ENCODE data around the gene CENPL. TPM values are rescaled to one million over a fixed set of nuclear protein-coding genes. Genes with fewer than 3 reads are reported as not detected.

Gene CENPL
- total RNA-seq, 1 donor from 2014 or later, result 24.8 TPM

DNA sequence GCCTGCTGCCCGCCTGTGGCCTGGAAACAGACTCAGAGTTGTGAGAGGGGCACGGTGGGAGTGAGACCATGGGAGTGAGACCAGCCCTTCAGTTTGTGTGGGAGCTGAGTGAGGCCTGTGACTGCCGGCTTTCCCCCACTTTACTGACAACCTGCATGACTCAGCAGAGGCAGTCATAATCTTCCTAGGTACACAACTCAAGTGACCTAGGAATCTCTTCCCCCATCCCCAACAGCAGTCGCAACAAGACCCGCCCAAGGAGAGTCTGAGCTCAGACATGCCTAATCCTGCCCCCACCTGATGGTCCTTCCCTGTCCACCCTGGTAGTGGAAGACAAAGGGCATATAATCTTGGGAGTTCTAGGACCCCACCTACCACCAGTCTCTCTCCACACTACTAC is 65.7 kb downstream of the CENPL start:
- no peaks in the 10 kb centered on the region for H3K27me3 Mint-ChIP-seq (ENCODE audit: low read depth)

GRCh38 chr1:173758110-173758509 is 66.6 kb downstream of the CENPL start:
- Mint-ChIP-seq H3K27ac (ENCODE audit: unreplicated experiment) (no peak overlapping the region), H3K36me3 (ENCODE audit: low read depth) (peaks cover 69% of the 10 kb centered on the region), H3K9me3 (peaks cover 25% of the 10 kb centered on the region), H3K4me3 (no peak overlapping the region), H3K4me1 (no peaks in the 10 kb centered on the region), H3K27me3 (ENCODE audit: low read depth) (no peaks in the 10 kb centered on the region)
- DNase-seq (ENCODE audit: low read depth, low spot score), result no peak
- no peak for TF ChIP-seq CTCF (conservative IDR thresholded peaks at IDR 0.05)

More for the DNA sequence above, 65.7 kb downstream of the CENPL start:
- no peak overlapping the region for H3K4me3 Mint-ChIP-seq
- no peaks in the 10 kb centered on the region for H3K4me1 Mint-ChIP-seq
- no peak for DNase-seq (ENCODE audit: low read depth, low spot score)
- H3K36me3 Mint-ChIP-seq (ENCODE audit: low read depth), result peaks cover 72% of the 10 kb centered on the region
- TF ChIP-seq CTCF (conservative IDR thresholded peaks at IDR 0.05), result no peak
- peak overlapping the region; percentile 8 for H3K27ac Mint-ChIP-seq (ENCODE audit: unreplicated experiment)
- H3K9me3 Mint-ChIP-seq, result peaks cover 32% of the 10 kb centered on the region

DNA sequence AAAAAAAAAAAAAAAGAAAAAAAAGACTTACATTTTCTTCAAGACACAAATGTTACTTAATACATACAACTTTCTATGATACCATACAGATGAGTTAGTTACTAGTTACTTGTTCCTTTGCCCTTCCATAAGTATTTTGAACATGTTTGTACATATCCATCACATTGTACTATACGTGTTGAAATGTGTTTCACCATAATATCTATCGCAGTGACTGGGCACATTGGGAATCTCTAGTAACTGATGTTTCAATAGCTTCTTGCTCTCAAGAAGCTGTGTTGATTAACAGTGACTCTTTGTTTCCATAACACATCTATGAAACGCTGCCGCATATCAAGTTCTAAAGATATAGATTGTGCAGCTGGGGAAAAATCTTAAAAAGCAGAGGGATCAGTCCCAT is 67.0 kb downstream of the CENPL start:
- Mint-ChIP-seq H3K9me3 (peaks cover 21% of the 10 kb centered on the region), H3K27me3 (ENCODE audit: low read depth) (no peaks in the 10 kb centered on the region), H3K4me3 (no peak overlapping the region), H3K4me1 (no peaks in the 10 kb centered on the region), H3K27ac (ENCODE audit: unreplicated experiment) (no peak overlapping the region), H3K36me3 (ENCODE audit: low read depth) (peaks cover 65% of the 10 kb centered on the region)
- DNase-seq (ENCODE audit: low read depth, low spot score), result no peak
- TF ChIP-seq CTCF (conservative IDR thresholded peaks at IDR 0.05), result no peak

DNA sequence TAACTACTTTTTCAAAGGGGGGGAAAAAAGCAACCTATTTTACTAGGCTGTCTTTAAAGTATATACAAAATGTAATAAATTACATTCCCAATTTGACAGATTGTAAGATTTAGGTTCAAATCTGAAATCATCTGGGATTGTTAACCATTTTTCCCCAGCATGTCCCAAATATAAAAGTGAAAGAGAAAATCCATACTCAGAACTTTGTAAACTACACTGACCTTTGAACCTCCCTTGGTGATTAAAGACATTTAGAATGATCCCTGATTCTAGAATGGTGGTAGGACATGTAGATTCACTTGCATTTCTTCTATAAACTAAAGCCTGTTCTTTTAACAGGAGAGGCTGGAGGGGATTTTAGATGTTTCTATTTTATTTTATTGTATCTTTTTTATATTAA is 70.9 kb downstream of the CENPL start:
- peaks cover 34% of the 10 kb centered on the region for H3K36me3 Mint-ChIP-seq (ENCODE audit: low read depth)
- DNase-seq (ENCODE audit: low read depth, low spot score), result no peak
- H3K4me1 Mint-ChIP-seq, result no peaks in the 10 kb centered on the region
- H3K9me3 Mint-ChIP-seq, result no peaks in the 10 kb centered on the region
- no peaks in the 10 kb centered on the region for H3K27me3 Mint-ChIP-seq (ENCODE audit: low read depth)
- H3K27ac Mint-ChIP-seq (ENCODE audit: unreplicated experiment), result no peak overlapping the region
- no peak overlapping the region for H3K4me3 Mint-ChIP-seq
- TF ChIP-seq CTCF (conservative IDR thresholded peaks at IDR 0.05), result no peak

Other genes starting within 250 kb of the CENPL start
- 0.12 TPM in 1 of 2 replicates, not detected in the other for gene SLC9C2, start 221.8 kb downstream of the CENPL start, total RNA-seq
- not detected in 2 replicates for gene TEX50, start 189.5 kb downstream of the CENPL start, total RNA-seq
- 2.7 and 3.2 TPM in 2 replicates for gene ANKRD45, start 155.0 kb downstream of the CENPL start, total RNA-seq
- gene KLHL20, start 109.9 kb downstream of the CENPL start, total RNA-seq, result 21.5 and 21.9 TPM in 2 replicates
- 33.8 and 34.0 TPM in 2 replicates for gene DARS2, start 210 bp downstream of the CENPL start, total RNA-seq
- gene GAS5, start 43.1 kb upstream of the CENPL start, total RNA-seq, result 479 and 498 TPM in 2 replicates
- 15.7 and 18.3 TPM in 2 replicates for gene ZBTB37, start 43.5 kb upstream of the CENPL start, total RNA-seq
- 0.18 TPM in 1 of 2 replicates, not detected in the other for gene SERPINC1, start 92.4 kb upstream of the CENPL start, total RNA-seq
- 35.1 and 35.2 TPM in 2 replicates for gene RC3H1, start 197.5 kb upstream of the CENPL start, total RNA-seq

All from neural crest cell (in vitro differentiated cells).